ENCODE measurements around the gene KRTDAP. TPM values are rescaled to one million over a fixed set of nuclear protein-coding genes. Genes with fewer than 3 reads are reported as not detected.

The KRTDAP gene
- total RNA-seq, 1 experiment from 2014 or later = not detected

GRCh38 chr19:35508129-35508528, 17.9 kb upstream of the KRTDAP start:
- H3K27me3 ChIP-seq (replicated peaks; ENCODE audit: insufficient read depth, low read depth, low read length, poor library complexity) = peaks cover 89% of the 10 kb centered on the region
- BruUV-seq (replicated peaks) = no TSS peak
- H3K9me3 ChIP-seq (ENCODE audit: low read depth, low read length, poor library complexity, severe bottlenecking) = no peaks in the 10 kb centered on the region
- ChIA-PET POLR2A (ENCODE audit: low non-redundant PET) (no interaction called here), CTCF (no interaction called here)
- H3K36me3 ChIP-seq (ENCODE audit: insufficient read depth, low read length, poor library complexity, severe bottlenecking) = no peaks in the 10 kb centered on the region
- DNase-seq (ENCODE audit: low spot score) = no peak
- no peak overlapping the region for H3K27ac ChIP-seq (ENCODE audit: low read depth, low read length, poor library complexity, severe bottlenecking)
- intact Hi-C loops (cut with micrococcal nuclease; ENCODE audit: unreplicated experiment) = no loop called here
- no peak overlapping the region for H3K4me3 ChIP-seq (ENCODE audit: low read depth, low read length, poor library complexity, severe bottlenecking)
- H3K4me1 ChIP-seq (ENCODE audit: insufficient read depth, low read length, poor library complexity, severe bottlenecking) = no peaks in the 10 kb centered on the region
- TF ChIP-seq EZH2 (IDR thresholded peaks at IDR 0.05; ENCODE audit: borderline replicate concordance, low read depth, low read length, poor library complexity, severe bottlenecking) = no peak
- TF ChIP-seq CTCF (conservative IDR thresholded peaks at IDR 0.05; ENCODE audit: low read depth, low read length) = no peak

GRCh38 chr19:35507561-35507960, 17.3 kb upstream of the KRTDAP start:
- intact Hi-C loops (cut with micrococcal nuclease; ENCODE audit: unreplicated experiment) = no loop called here
- CTCF ChIA-PET = no interaction called here
- TF ChIP-seq CTCF (conservative IDR thresholded peaks at IDR 0.05; ENCODE audit: low read depth, low read length) (no peak), EZH2 (IDR thresholded peaks at IDR 0.05; ENCODE audit: borderline replicate concordance, low read depth, low read length, poor library complexity, severe bottlenecking) (no peak)
- H3K9me3 ChIP-seq (ENCODE audit: low read depth, low read length, poor library complexity, severe bottlenecking) = no peaks in the 10 kb centered on the region
- no peak overlapping the region for H3K27ac ChIP-seq (ENCODE audit: low read depth, low read length, poor library complexity, severe bottlenecking)
- no peaks in the 10 kb centered on the region for H3K36me3 ChIP-seq (ENCODE audit: insufficient read depth, low read length, poor library complexity, severe bottlenecking)
- BruUV-seq (replicated peaks) = no TSS peak
- H3K4me1 ChIP-seq (ENCODE audit: insufficient read depth, low read length, poor library complexity, severe bottlenecking) = no peaks in the 10 kb centered on the region
- H3K4me3 ChIP-seq (ENCODE audit: low read depth, low read length, poor library complexity, severe bottlenecking) = no peak overlapping the region
- POLR2A ChIA-PET (ENCODE audit: low non-redundant PET) = no interaction called here
- peaks cover 89% of the 10 kb centered on the region for H3K27me3 ChIP-seq (replicated peaks; ENCODE audit: insufficient read depth, low read depth, low read length, poor library complexity)
- no peak for DNase-seq (ENCODE audit: low spot score)

- no peak overlapping the region for H3K27ac ChIP-seq (ENCODE audit: low read depth, low read length, poor library complexity, severe bottlenecking)
- ChIA-PET POLR2A (ENCODE audit: low non-redundant PET) (no interaction called here), CTCF (no interaction called here)
- no peak overlapping the region for H3K4me3 ChIP-seq (ENCODE audit: low read depth, low read length, poor library complexity, severe bottlenecking)
- no TSS peak for BruUV-seq (replicated peaks)
- no peak for DNase-seq (ENCODE audit: low spot score)
- intact Hi-C loops (cut with micrococcal nuclease; ENCODE audit: unreplicated experiment) = no loop called here
- no peaks in the 10 kb centered on the region for H3K9me3 ChIP-seq (ENCODE audit: low read depth, low read length, poor library complexity, severe bottlenecking)
- H3K4me1 ChIP-seq (ENCODE audit: insufficient read depth, low read length, poor library complexity, severe bottlenecking) = no peaks in the 10 kb centered on the region
- H3K27me3 ChIP-seq (replicated peaks; ENCODE audit: insufficient read depth, low read depth, low read length, poor library complexity) = peaks cover 80% of the 10 kb centered on the region
- no peaks in the 10 kb centered on the region for H3K36me3 ChIP-seq (ENCODE audit: insufficient read depth, low read length, poor library complexity, severe bottlenecking)
- TF ChIP-seq EZH2 (IDR thresholded peaks at IDR 0.05; ENCODE audit: borderline replicate concordance, low read depth, low read length, poor library complexity, severe bottlenecking) (no peak), CTCF (conservative IDR thresholded peaks at IDR 0.05; ENCODE audit: low read depth, low read length) (no peak)
Measured at GRCh38 chr19:35506011-35506410, 15.7 kb upstream of the KRTDAP start.

Measured in A673 (cell line).